ENCODE data around the gene SHMT2. TPM values are rescaled to one million over a fixed set of nuclear protein-coding genes. Genes with fewer than 3 reads are reported as not detected.
A peak's percentile ranks its signal among the peaks of the same experiment; 100 is the strongest.

The SHMT2 gene
- total RNA-seq, 1 experiment from 2014 or later, result 343 TPM

- Histone ChIP-seq H3K36me3 (peaks cover 8% of the 10 kb centered on the region), H3K4me3 (peak overlapping the region; percentile 61), H3K27me3 (no peaks in the 10 kb centered on the region), H3K9me3 (no peaks in the 10 kb centered on the region)
- DNase-seq, result peak; percentile 86
Observed at GRCh38 chr12:57238854-57239554, 9.5 kb downstream of the SHMT2 start.

DNA sequence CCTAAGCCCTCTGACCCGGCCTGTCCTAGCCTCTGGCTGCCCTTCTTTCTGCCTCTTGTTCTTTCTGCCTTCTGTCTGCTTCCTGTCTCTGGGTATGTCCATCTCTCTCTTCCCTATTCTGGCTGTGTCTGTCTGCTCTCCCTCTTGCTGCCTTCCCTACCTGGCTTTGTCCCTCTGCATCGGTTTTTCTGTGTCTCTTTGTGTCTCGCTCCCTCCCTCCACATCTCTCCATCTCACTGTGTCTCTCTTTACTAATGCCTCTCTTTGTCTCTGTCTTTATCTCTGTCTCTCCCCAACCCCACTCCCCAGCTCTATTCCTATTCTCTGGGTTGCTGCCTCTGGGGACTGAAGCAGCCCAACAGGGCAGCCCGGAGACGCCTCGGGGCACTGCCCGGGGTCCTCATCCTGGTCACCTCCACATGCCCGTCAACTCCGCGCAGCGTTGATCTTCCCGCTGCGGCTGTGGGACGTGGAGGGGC is 10.1 kb downstream of the SHMT2 start:
- no peaks in the 10 kb centered on the region for H3K9me3 ChIP-seq
- H3K36me3 ChIP-seq, result peaks cover 2% of the 10 kb centered on the region
- no peaks in the 10 kb centered on the region for H3K27me3 ChIP-seq
- DNase-seq, result no peak
- peak overlapping the region; percentile 61 for H3K4me3 ChIP-seq

DNA sequence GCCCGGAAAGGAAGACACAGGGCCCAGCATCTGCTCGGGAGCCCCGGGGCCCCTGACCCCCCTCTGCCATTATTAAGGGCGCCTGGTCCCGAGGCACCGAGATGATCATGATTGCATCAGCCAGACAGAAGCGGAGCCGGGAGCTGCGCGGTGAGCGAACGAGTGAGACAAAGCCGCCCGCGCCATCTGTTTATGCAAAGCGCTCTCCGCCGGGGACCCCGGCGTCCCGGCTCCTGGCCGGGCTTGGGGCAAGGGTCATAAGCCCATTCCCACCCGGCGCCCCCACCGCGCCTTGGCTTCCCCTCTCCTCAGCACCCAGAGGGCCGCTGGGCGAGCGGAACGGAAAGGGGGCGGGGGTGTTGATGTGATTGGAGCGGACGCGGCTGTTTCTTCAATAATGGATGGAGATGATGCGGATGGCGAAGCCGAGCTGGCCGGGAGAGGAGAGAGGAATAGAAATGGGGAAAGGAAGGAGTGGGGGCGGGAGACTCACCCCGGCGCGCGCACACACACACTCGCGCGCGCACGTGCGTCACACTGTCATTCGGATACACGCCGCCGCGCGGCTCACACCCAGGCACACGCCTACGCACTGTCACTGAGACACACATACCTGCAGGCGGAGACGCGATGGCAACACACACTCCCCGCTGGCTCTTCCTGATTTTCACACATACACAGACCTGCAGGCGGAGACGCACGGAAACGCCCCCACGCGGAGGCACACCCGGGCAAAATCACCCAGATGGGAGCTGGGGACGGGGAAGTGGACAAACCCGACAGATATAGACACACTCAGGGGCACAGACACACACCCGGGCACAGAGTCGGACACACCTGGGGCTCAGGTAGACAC is 10.8 kb downstream of the SHMT2 start:
- Histone ChIP-seq H3K4me3 (peak overlapping the region; percentile 61), H3K9me3 (no peaks in the 10 kb centered on the region), H3K36me3 (no peaks in the 10 kb centered on the region), H3K27me3 (no peaks in the 10 kb centered on the region)
- DNase-seq, result peak; percentile 48

- Histone ChIP-seq H3K4me3 (peak overlapping the region; percentile 61), H3K27me3 (no peaks in the 10 kb centered on the region), H3K9me3 (no peaks in the 10 kb centered on the region), H3K36me3 (no peaks in the 10 kb centered on the region)
- DNase-seq, result no peak
Observed at GRCh38 chr12:57240926-57241401, 11.5 kb downstream of the SHMT2 start.

DNA sequence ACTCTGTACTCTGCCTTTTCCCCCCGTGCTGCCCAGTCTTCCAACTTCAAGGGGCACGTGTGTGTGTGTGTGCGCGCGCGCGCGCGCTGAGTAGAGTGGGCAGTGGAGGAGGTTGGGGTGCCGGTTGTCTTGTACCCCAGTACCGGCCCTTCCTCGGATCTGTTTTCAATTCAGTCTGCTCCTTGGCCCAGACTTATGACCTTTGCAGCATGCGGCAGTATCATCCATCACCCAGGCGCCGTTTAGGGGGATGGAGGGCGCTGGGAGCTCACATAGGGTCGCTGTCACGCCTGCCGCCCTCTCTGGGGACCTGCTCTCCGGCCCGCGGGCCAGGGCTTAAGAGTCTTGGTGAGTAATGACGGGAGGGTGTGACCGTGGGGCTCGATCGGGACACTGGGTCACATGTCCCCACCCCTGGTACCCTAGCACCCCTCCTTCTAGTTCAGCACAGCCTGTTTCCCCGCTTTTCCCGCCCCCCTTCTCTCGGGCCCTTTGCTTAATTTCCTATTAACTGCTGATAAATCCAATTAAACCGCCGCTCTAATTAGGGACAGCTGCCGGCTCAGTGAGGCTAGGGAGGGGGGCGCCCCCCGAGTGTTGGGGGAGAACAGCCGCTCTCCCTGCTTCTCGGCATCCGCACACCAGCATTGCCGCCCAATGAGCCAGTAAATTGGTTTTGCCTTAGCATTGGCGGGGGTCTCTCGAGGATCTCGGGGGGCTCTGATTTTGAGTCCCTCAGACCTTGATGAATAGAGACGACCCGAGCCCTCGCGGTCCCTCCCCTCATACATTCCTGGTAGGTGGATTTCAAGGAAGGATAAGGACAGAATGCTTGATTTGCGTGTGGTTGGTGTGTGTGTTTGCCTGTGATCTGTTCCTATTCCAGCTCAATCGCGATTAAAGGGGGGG is 12.1 kb downstream of the SHMT2 start:
- no peak for DNase-seq
- Histone ChIP-seq H3K4me3 (no peak overlapping the region), H3K27me3 (no peaks in the 10 kb centered on the region), H3K9me3 (no peaks in the 10 kb centered on the region), H3K36me3 (no peaks in the 10 kb centered on the region)

- Histone ChIP-seq H3K9me3 (no peaks in the 10 kb centered on the region), H3K27me3 (no peaks in the 10 kb centered on the region), H3K36me3 (no peaks in the 10 kb centered on the region), H3K4me3 (no peak overlapping the region)
- no peak for DNase-seq
Observed at GRCh38 chr12:57242329-57242690, 12.8 kb downstream of the SHMT2 start.

DNA sequence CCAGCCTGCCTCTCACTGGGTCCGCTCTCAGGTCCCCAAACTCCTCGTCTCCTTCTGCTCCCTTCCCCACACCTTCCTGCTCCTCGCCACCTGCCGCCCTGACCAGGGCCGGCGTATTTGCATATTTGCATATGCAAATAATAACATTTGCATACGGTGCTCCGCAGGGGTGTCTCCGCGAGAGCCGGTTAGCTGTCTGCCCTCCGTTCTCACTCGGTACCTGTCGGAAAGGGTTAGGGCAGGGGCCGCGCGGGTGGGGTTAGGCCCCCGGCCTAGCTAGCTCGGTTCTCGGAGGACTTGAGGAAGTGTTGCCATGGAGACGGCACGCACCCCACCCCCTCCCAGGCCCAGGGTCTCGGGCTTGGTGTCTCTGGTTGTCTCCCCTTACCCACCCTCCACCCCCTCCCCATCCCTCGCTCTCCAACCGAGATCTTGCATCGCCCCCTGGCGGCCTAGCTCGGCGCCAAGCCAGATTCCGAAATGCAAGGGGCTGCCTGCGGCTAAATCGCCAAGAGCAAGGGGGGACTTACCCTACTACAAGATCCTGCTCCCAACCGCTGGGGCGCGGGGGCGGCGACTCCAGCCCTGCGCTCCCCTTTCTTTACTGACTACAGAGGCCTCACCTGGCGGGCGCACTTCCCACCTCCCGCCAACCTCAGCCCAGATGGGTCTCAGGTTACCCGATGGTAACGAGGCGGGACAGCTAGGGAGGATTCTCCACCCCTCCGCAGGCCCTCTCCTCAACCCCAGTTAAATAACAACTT is 13.4 kb downstream of the SHMT2 start:
- H3K9me3 ChIP-seq, result no peaks in the 10 kb centered on the region
- no peak overlapping the region for H3K4me3 ChIP-seq
- no peak for DNase-seq
- no peaks in the 10 kb centered on the region for H3K36me3 ChIP-seq
- H3K27me3 ChIP-seq, result no peaks in the 10 kb centered on the region

- no peaks in the 10 kb centered on the region for H3K9me3 ChIP-seq
- H3K36me3 ChIP-seq, result no peaks in the 10 kb centered on the region
- no peak overlapping the region for H3K4me3 ChIP-seq
- no peaks in the 10 kb centered on the region for H3K27me3 ChIP-seq
- no peak for DNase-seq
Observed at GRCh38 chr12:57243521-57244311, 14.2 kb downstream of the SHMT2 start.

GRCh38 chr12:57244312-57244696 is 14.8 kb downstream of the SHMT2 start:
- no peaks in the 10 kb centered on the region for H3K9me3 ChIP-seq
- no peaks in the 10 kb centered on the region for H3K27me3 ChIP-seq
- no peak for DNase-seq
- H3K36me3 ChIP-seq, result no peaks in the 10 kb centered on the region
- H3K4me3 ChIP-seq, result no peak overlapping the region

DNA sequence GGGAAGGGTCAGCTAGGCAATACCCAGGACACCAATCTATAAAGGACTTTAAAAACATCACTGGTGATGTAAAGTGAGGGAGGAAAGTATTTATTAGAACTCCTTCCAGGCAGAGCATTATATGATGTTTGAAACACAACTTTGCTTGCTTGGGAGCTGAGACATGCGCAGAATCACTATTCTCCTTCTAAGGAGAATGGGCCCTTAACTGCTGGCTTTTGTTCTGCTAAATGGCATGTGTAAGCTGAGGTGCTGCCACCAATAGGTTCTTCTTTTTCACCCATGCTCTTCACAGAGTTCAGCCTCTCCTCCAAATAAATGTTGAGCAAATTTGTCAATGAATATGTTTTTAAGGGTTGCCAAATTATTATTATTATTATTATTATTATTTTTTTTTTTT is 17.5 kb downstream of the SHMT2 start:
- Histone ChIP-seq H3K27me3 (no peaks in the 10 kb centered on the region), H3K4me3 (no peak overlapping the region), H3K36me3 (no peaks in the 10 kb centered on the region), H3K9me3 (no peaks in the 10 kb centered on the region)
- DNase-seq, result no peak

DNA sequence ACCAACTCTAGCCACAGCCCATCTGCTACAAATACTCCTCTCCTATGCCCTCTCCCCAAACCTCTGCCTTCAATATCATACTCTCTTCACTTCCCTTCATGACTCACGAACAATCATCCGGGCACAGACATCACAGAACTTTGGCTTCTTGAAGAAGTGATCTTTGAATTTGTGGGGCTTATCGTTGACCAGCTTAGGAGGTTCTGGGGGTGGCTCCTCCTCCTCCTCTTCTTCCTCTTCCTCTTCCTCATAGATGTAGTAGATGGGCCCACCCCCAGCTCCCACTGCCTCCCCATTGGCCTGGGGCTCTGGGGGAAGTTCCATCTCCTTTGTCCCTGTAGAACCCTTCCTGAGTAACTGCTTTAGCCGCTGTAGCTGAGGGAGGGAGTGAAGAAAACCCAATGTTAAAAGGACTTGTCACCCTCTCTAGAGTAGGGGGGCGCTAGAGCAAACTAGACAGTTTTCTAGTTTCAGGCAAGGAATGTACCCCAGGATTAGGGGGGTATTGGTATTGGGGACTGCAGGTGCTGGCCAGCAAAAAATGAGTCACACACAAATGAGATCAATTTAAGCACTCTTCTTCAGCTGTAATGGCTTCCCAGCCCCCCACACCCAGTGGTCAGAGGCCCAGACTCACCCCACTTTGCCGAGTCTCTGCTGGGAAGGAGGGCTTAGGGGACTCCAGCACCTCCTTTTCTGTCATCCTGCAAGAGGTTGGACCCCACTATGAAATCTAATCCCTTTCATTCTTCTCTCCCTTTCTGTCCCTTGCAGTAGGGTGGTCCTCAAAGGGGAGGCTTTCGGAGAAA is 19.6 kb downstream of the SHMT2 start:
- no peak for DNase-seq
- H3K36me3 ChIP-seq, result no peaks in the 10 kb centered on the region
- H3K9me3 ChIP-seq, result no peaks in the 10 kb centered on the region
- H3K4me3 ChIP-seq, result no peak overlapping the region
- H3K27me3 ChIP-seq, result no peaks in the 10 kb centered on the region

- no peak for DNase-seq
- Histone ChIP-seq H3K9me3 (no peaks in the 10 kb centered on the region), H3K36me3 (no peaks in the 10 kb centered on the region), H3K4me3 (no peak overlapping the region), H3K27me3 (no peaks in the 10 kb centered on the region)
Observed at GRCh38 chr12:57250541-57250940, 21.0 kb downstream of the SHMT2 start.

DNA sequence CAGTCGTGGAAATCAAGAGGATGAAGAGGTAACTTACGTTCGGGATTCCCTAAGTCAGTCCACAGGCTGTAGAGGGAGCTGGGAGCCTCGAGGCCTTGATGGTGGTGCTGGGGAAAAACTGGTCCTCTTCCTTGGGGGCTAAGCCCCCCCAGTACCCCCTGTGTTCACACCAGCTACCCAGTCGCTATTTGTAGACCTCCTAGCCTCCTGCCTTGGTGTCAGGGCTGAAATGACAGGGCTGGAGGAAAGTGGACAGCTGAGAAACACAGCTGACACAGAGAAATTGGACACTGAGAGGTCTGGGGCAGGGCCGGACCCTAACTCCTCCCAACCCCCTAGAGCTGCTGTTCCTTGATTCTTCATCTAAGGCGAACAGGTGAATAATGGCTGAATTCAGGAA is 21.4 kb downstream of the SHMT2 start, which contains the start of gene STAC3:
TSS of gene STAC3 (minus strand) at position 232 of the 400 bp plus-strand sequence. CDS start 1,551 bp downstream, outside the sequence.
- peaks cover 2% of the 10 kb centered on the region for H3K36me3 ChIP-seq
- no peak for DNase-seq

GRCh38 chr12:57254506-57255280 is 25.2 kb downstream of the SHMT2 start:
- peaks cover 16% of the 10 kb centered on the region for H3K36me3 ChIP-seq
- H3K27me3 ChIP-seq, result no peaks in the 10 kb centered on the region
- no peak for DNase-seq
- H3K9me3 ChIP-seq, result no peaks in the 10 kb centered on the region
- H3K4me3 ChIP-seq, result no peak overlapping the region

More for the DNA sequence above, 21.4 kb downstream of the SHMT2 start, which contains the start of gene STAC3:
- H3K27me3 ChIP-seq, result no peaks in the 10 kb centered on the region
- no peak within 1 kb of the TSS for H3K4me3 ChIP-seq
- no peaks in the 10 kb centered on the region for H3K9me3 ChIP-seq
